HCT116 (cell line): Measurements from ENCODE around the gene DOCK2. TPM values are rescaled to one million over a fixed set of nuclear protein-coding genes. Genes with fewer than 3 reads are reported as not detected.

ENCODE experiments used
- ATAC-seq: fragments of 200-7000 bp; cut with Tn5 transposase; 2 replicates; pipeline ENCODE4 v1.9.1; 2020; ENCODE audit warnings: mild to moderate bottlenecking, moderate library complexity
- BruUV-seq: library from RNA; stranded (reverse); fragments of 400-500 nt; replicated peaks from 2 replicates; lab custom pipeline; 2021; lab: Mats Ljungman, UMichigan
- CTCF ChIA-PET: fragments of 300-600 bp; sonication (Branson Sonifier 250); formaldehyde crosslinking; loops from one replicate; lab custom pipeline; 2021; ENCODE audit warnings: antibody characterized with exemption; lab: Charles Lee
- POLR2A ChIA-PET: fragments of 300-600, 350-600 bp; sonication (Branson Sonifier 250); formaldehyde crosslinking; loops from one replicate; lab custom pipeline; 2021; ENCODE audit warnings: antibody characterized with exemption; lab: Charles Lee
- RAD21 ChIA-PET, 2 experiments: fragments of 300-600 bp; sonication (Branson Sonifier 250); formaldehyde crosslinking; loops; one replicate each; lab custom pipeline; 2023; ENCODE audit warnings: low total read pairs in 2 of 2; ENCODE audit not compliant: uncharacterized antibody in 2 of 2, unreplicated experiment in 2 of 2, low non-redundant PET in 1 of 2; lab: Charles Lee
- DNase-seq: peaks from one replicate; pipeline ENCODE4 v3.0.0-alpha.2; 2010; ENCODE audit warnings: low read depth, low spot score
- H2AFZ ChIP-seq: fragments of 200-600 bp; shearing (Covaris generic), sonication (generic); 2 replicates; pipeline ENCODE4 v1.6.1; 2017; ENCODE audit warnings: low read depth, mixed run types, mixed read lengths, antibody characterized with exemption, low read length; ENCODE audit not compliant: poor library complexity, severe bottlenecking
- H3K27ac ChIP-seq: 2 replicates; pipeline ENCODE4 v1.5.1; 2012; ENCODE audit warnings: low read depth, low read length
- H3K27me3 ChIP-seq: fragments of 200-600 bp; sonication (generic); 2 replicates; pipeline ENCODE4 v1.6.1; 2016; ENCODE audit warnings: mixed run types, low read length, mixed read lengths; ENCODE audit not compliant: insufficient read depth
- H3K36me3 ChIP-seq, 2 experiments: fragments of 200-500 bp in 1 of 2; fragments of 200-600 bp in 1 of 2; sonication (Bioruptor generic) in 1 of 2; sonication (generic) in 1 of 2; 2 replicates each; pipeline versions ENCODE4 v1.5.1 to v1.6.1; 2014 to 2016; ENCODE audit warnings: low read length in 2 of 2, inconsistent platforms in 1 of 2, mixed read lengths in 1 of 2, mixed run types in 1 of 2; ENCODE audit not compliant: insufficient read depth in 2 of 2, control insufficient read depth in 1 of 2
- H3K4me1 ChIP-seq, 2 experiments: fragments of 200-600 bp in 1 of 2; sonication (generic) in 1 of 2; 2 replicates each; pipeline versions ENCODE4 v1.5.1 to v1.6.1; 2012 to 2017; ENCODE audit warnings: low read length in 2 of 2, inconsistent platforms in 1 of 2, mild to moderate bottlenecking in 1 of 2, mixed read lengths in 1 of 2, mixed run types in 1 of 2, moderate library complexity in 1 of 2; ENCODE audit not compliant: insufficient read depth in 2 of 2, control insufficient read depth in 1 of 2
- H3K4me2 ChIP-seq: fragments of 200-600 bp; sonication (generic); 2 replicates; pipeline ENCODE4 v1.6.1; 2017; ENCODE audit warnings: mixed run types, low read length, mixed read lengths
- H3K4me3 ChIP-seq, 2 experiments: fragments of 200-600 bp in 1 of 2; sonication (generic) in 1 of 2; replicated peaks in 1 of 2; 2 replicates each; pipeline ENCODE4 v1.5.1; 2011 to 2016; ENCODE audit warnings: low read length in 2 of 2, control low read depth in 1 of 2, low read depth in 1 of 2, mild to moderate bottlenecking in 1 of 2, mixed read lengths in 1 of 2, mixed run types in 1 of 2
- H3K79me2 ChIP-seq: fragments of 200-600 bp; sonication (generic); 2 replicates; pipeline ENCODE4 v1.6.1; 2017; ENCODE audit warnings: mild to moderate bottlenecking, mixed run types, low read length, moderate library complexity, mixed read lengths; ENCODE audit not compliant: insufficient read depth
- H3K9ac ChIP-seq: fragments of 200-600 bp; sonication (generic); 2 replicates; pipeline ENCODE4 v1.6.1; 2016; ENCODE audit warnings: low read length, mixed read lengths
- H3K9me2 ChIP-seq: fragments of 200-600 bp; sonication (generic), shearing (Covaris generic); 2 replicates; pipeline ENCODE4 v1.6.1; 2017; ENCODE audit warnings: mixed run types, mild to moderate bottlenecking, moderate library complexity; ENCODE audit not compliant: insufficient read depth
- H3K9me3 ChIP-seq, 2 experiments: fragments of 200-500 bp in 1 of 2; fragments of 200-600 bp in 1 of 2; sonication (Bioruptor generic) in 1 of 2; sonication (generic) in 1 of 2; 2 replicates each; pipeline ENCODE4 v1.6.1; 2014 to 2017; ENCODE audit warnings: low read length in 2 of 2, mixed read lengths in 2 of 2, inconsistent platforms in 1 of 2, low read depth in 1 of 2, mild to moderate bottlenecking in 1 of 2, mixed run types in 1 of 2, moderate library complexity in 1 of 2; ENCODE audit not compliant: control insufficient read depth in 1 of 2, insufficient read depth in 1 of 2
- H4K20me1 ChIP-seq: fragments of 200-600 bp; sonication (generic), shearing (Covaris generic); 2 replicates; pipeline ENCODE4 v1.6.1; 2017; ENCODE audit warnings: mixed run types, mild to moderate bottlenecking, moderate library complexity; ENCODE audit not compliant: insufficient read depth
- ATF3 ChIP-seq: IDR thresholded peaks from 2 replicates; pipeline ENCODE4 v1.6.1; 2012
- CBX3 ChIP-seq: IDR thresholded peaks from 2 replicates; pipeline ENCODE4 v1.6.1; 2012; ENCODE audit warnings: low read depth
- EGR1 ChIP-seq: IDR thresholded peaks from 2 replicates; pipeline ENCODE4 v1.6.1; 2012; ENCODE audit warnings: low read depth
- ELF1 ChIP-seq: IDR thresholded peaks from 2 replicates; pipeline ENCODE4 v1.6.1; 2012; ENCODE audit warnings: low read depth, borderline replicate concordance
- EZH2 ChIP-seq: fragments of 200-600 bp; sonication (generic); IDR thresholded peaks from 2 replicates; pipeline ENCODE4 v1.6.1; 2017; ENCODE audit warnings: antibody characterized with exemption, mixed run types
- FOSL1 ChIP-seq: IDR thresholded peaks from 2 replicates; pipeline ENCODE4 v1.6.1; 2012; ENCODE audit warnings: low read depth
- POLR2A ChIP-seq: IDR thresholded peaks from 2 replicates; pipeline ENCODE4 v1.7.0; 2011; ENCODE audit warnings: borderline replicate concordance; ENCODE audit not compliant: insufficient read depth, insufficient read length; ENCODE audit errors: extremely low read depth
- POLR2AphosphoS5 ChIP-seq: IDR thresholded peaks from 2 replicates; pipeline ENCODE4 v1.6.1; 2011; ENCODE audit warnings: mild to moderate bottlenecking, low read depth, low read length, moderate library complexity
- RAD21 ChIP-seq: IDR thresholded peaks from 2 replicates; pipeline ENCODE4 v1.6.1; 2012; ENCODE audit warnings: low read depth, mild to moderate bottlenecking
- SP1 ChIP-seq: IDR thresholded peaks from 2 replicates; pipeline ENCODE4 v1.6.1; 2012; ENCODE audit warnings: low read depth
- TCF7L2 ChIP-seq: IDR thresholded peaks from 2 replicates; pipeline ENCODE4 v1.7.0; 2011; ENCODE audit warnings: borderline replicate concordance, inconsistent platforms; ENCODE audit not compliant: insufficient read depth, insufficient read length; ENCODE audit errors: extremely low read depth
- YY1 ChIP-seq: IDR thresholded peaks from 2 replicates; pipeline ENCODE4 v1.6.1; 2011; ENCODE audit warnings: low read length, low read depth, moderate library complexity, mild to moderate bottlenecking; ENCODE audit not compliant: insufficient replicate concordance; ENCODE audit errors: extremely low read depth
- ZBTB33 ChIP-seq: IDR thresholded peaks from 2 replicates; pipeline ENCODE4 v1.6.1; 2011; ENCODE audit warnings: mild to moderate bottlenecking, low read length, moderate library complexity; ENCODE audit not compliant: insufficient replicate concordance; ENCODE audit errors: extremely low read depth
- ZFX ChIP-seq: fragments of 450-650 bp; IDR thresholded peaks from 2 replicates; pipeline ENCODE4 v1.6.1; 2017
- ZNF274 ChIP-seq: fragments of 200-500 bp; sonication (Bioruptor generic); IDR thresholded peaks from 2 replicates; pipeline ENCODE4 v1.6.1; 2014; ENCODE audit warnings: mild to moderate bottlenecking, low read depth, low read length, inconsistent platforms
- intact Hi-C: fragments of 100-400 bp; cut with micrococcal nuclease; formaldehyde crosslinking; loops from 2 replicates; pipeline ENCODE4 v1.10.0; 2022
- total RNA-seq: library from RNA; stranded (reverse); gene quantifications from one replicate; pipeline ENCODE4 v1.2.1, GENCODE V29; 2021; ENCODE audit not compliant: unreplicated experiment

The DOCK2 gene
- total RNA-seq, 1 experiment from 2014 or later, result 0.89 TPM

- ChIA-PET POLR2A (no interaction called here), RAD21 (no interaction called here)
- H3K4me2 ChIP-seq, result peak overlapping the region; percentile 50
These were observed 58.9 kb downstream of the DOCK2 start for GRCh38 chr5:169695919-169696490.

GRCh38 chr5:169696621-169697510 lies 59.8 kb downstream of the DOCK2 start:
- Histone ChIP-seq H3K36me3 (no peaks in the 10 kb centered on the region), H3K9me3 (no peaks in the 10 kb centered on the region), H3K9ac (no peak overlapping the region), H3K27me3 (peaks cover 31% of the 10 kb centered on the region), H3K4me2 (peak overlapping the region; percentile 50), H3K9me2 (no peaks in the 10 kb centered on the region), H3K79me2 (no peaks in the 10 kb centered on the region), H3K4me1 (peaks cover 0 to 21% of the 10 kb centered on the region in 2 experiments; a peak in 3 of 4 replicates), H3K27ac (no peak overlapping the region), H2AFZ (no peak overlapping the region), H4K20me1 (no peaks in the 10 kb centered on the region), H3K4me3 (no peak overlapping the region)
- BruUV-seq, result no TSS peak
- no peak for ATAC-seq
- CTCF ChIA-PET, result interaction anchor here (0.7 kb wide), 1 partner anchor 20 kb away, joined by 3 read pairs; no protein-coding TSS in a partner anchor
- RAD21 ChIA-PET, result no interaction called here
- DNase-seq, result no peak
- intact Hi-C loops, result no loop called here
- POLR2A ChIA-PET, result no interaction called here
- no peak for TF ChIP-seq ATF3
- TF ChIP-seq FOSL1, result no peak
- TF ChIP-seq POLR2AphosphoS5, result no peak
- TF ChIP-seq ZBTB33, result no peak
- no peak for TF ChIP-seq TCF7L2
- TF ChIP-seq CBX3, result no peak
- TF ChIP-seq ZNF274, result no peak
- TF ChIP-seq EGR1, result no peak
- TF ChIP-seq YY1, result no peak
- no peak for TF ChIP-seq SP1
- no peak for TF ChIP-seq ELF1
- no peak for TF ChIP-seq ZFX
- TF ChIP-seq EZH2, result no peak
- no peak for TF ChIP-seq RAD21

More at GRCh38 chr5:169695919-169696490, 58.9 kb downstream of the DOCK2 start:
- peak; percentile 22 for DNase-seq
- Histone ChIP-seq H3K9me2 (no peaks in the 10 kb centered on the region), H3K4me1 (peaks cover 0 to 21% of the 10 kb centered on the region in 2 experiments; a peak in 3 of 4 replicates), H3K4me3 (0 out of 4 replicates have a peak overlapping the region, but pooled peaks of 1 of the 2 experiments have one; percentile 11), H3K27me3 (peaks cover 31% of the 10 kb centered on the region), H3K9ac (no peak overlapping the region), H3K9me3 (no peaks in the 10 kb centered on the region), H2AFZ (no peak overlapping the region), H4K20me1 (no peaks in the 10 kb centered on the region), H3K79me2 (no peaks in the 10 kb centered on the region), H3K36me3 (no peaks in the 10 kb centered on the region), H3K27ac (no peak overlapping the region)
- BruUV-seq, result no TSS peak
- CTCF ChIA-PET, result no interaction called here
- intact Hi-C loops, result no loop called here
- peak; percentile 76 for ATAC-seq
- TF ChIP-seq POLR2A (no peak), FOSL1 (peak; percentile 20; the same call in 1 of the 2 replicates)
